M059J (cell line): ENCODE results near the gene RPL36AL. TPM values are rescaled to one million over a fixed set of nuclear protein-coding genes. Genes with fewer than 3 reads are reported as not detected.
"Not testable (repeated sequence)": the region's sequence is repeated elsewhere in the genome, so short reads cannot be mapped to it uniquely, and the experiment has no call there.

ENCODE experiments used
- DNase-seq: peaks from one replicate; pipeline ENCODE4 v3.0.0-alpha.2; 2012; ENCODE audit warnings: low read depth
- total RNA-seq: library from RNA; depleted of rRNA; stranded (reverse); fragments of >200 nt; shearing (Covaris generic); gene quantifications from 2 replicates; pipeline ENCODE4 v1.2.3, GENCODE V29; 2014

The RPL36AL gene
- total RNA-seq, 1 experiment from 2014 or later: 363 TPM

GRCh38 chr14:49619273-49619672, 1.2 kb downstream of the RPL36AL start:
- not testable (repeated sequence) for DNase-seq

- no peak for DNase-seq
Measured at GRCh38 chr14:49617852-49618519, 2.4 kb downstream of the RPL36AL start.

- DNase-seq: no peak
Measured at GRCh38 chr14:49615776-49616175, 4.7 kb downstream of the RPL36AL start.

GRCh38 chr14:49614196-49614595, 6.2 kb downstream of the RPL36AL start:
- DNase-seq: no peak

- no peak for DNase-seq
Measured at GRCh38 chr14:49612671-49613070, 7.8 kb downstream of the RPL36AL start.

- no peak for DNase-seq
Measured at GRCh38 chr14:49612251-49612650, 8.2 kb downstream of the RPL36AL start.

- DNase-seq: no peak
Measured at GRCh38 chr14:49607583-49607982, 12.8 kb downstream of the RPL36AL start.

GRCh38 chr14:49598485-49599300, 21.7 kb downstream of the RPL36AL start, which contains the start of gene LRR1:
LRR1 (plus strand) TSS chr14:49598940; CDS start chr14:49599021, 81 bp downstream.
- DNase-seq: peak; percentile 88

GRCh38 chr14:49598189-49598484, 22.3 kb downstream of the RPL36AL start:
- DNase-seq: no peak

GRCh38 chr14:49594347-49595091, 25.9 kb downstream of the RPL36AL start:
- no peak for DNase-seq

- no peak for DNase-seq
Measured at GRCh38 chr14:49593016-49593415, 27.4 kb downstream of the RPL36AL start.

GRCh38 chr14:49589387-49589786, 31.0 kb downstream of the RPL36AL start:
- no peak for DNase-seq

GRCh38 chr14:49586673-49587460, 33.6 kb downstream of the RPL36AL start:
- DNase-seq: peak; percentile 71

- peak; percentile 98 for DNase-seq
Measured at GRCh38 chr14:49585803-49586672, 34.4 kb downstream of the RPL36AL start, which contains the start of gene RPS29. RPS29 (minus strand) TSS chr14:49586380; CDS start chr14:49586346, 34 bp downstream.

- not testable (repeated sequence) for DNase-seq
Measured at GRCh38 chr14:49584981-49585640, 35.3 kb downstream of the RPL36AL start.

GRCh38 chr14:49584058-49584457, 36.4 kb downstream of the RPL36AL start:
- DNase-seq: no peak

- DNase-seq: no peak
Measured at GRCh38 chr14:49583629-49584028, 36.8 kb downstream of the RPL36AL start.

- DNase-seq: no peak
Measured at GRCh38 chr14:49582113-49582977, 38.1 kb downstream of the RPL36AL start.
